ENCODE results near the gene POLR1A.
A peak's percentile ranks its signal among the peaks of the same experiment; 100 is the strongest.

Gene POLR1A
- 75.6 reads per million, percentile 77 among the genes with 10 or more reads in this experiment for total RNA-seq

DNA sequence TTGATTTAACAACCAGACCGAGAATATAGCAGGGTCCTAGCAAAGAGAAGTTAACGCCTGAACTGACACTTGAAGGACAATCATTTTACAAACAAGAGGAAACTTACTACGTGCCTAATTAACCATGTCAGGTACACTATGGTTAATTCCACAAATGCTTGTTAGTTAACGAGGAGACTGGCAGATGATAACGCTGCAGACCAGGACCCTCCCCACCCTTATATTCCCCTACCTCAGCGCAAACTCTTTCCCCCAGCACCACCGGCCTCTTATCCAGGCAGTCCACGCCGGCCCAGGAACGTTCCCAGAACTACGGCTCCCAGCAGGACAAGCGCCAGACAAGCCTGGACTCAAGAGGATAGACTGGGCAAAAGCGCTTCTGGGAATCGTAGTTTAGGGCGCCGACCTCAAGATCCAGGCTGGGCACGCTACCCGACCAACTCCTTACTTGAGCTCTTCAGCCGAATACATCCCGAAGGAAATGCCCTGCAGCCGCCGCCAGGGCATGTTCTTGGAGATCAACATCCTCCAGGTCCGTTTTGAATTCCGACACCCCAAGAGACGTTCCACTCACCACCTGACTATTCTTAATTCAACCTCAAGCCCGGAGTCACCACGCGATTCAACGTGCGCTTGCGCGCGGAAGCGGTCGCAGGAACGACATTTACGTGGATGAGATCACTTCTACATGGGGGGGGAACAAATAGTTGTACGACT lies at the start of gene POLR1A:
POLR1A (minus strand) TSS at position 635 of the 717 bp plus-strand sequence; CDS start at position 525, 110 bp downstream.
- peak; percentile 73 for DNase-seq

DNA sequence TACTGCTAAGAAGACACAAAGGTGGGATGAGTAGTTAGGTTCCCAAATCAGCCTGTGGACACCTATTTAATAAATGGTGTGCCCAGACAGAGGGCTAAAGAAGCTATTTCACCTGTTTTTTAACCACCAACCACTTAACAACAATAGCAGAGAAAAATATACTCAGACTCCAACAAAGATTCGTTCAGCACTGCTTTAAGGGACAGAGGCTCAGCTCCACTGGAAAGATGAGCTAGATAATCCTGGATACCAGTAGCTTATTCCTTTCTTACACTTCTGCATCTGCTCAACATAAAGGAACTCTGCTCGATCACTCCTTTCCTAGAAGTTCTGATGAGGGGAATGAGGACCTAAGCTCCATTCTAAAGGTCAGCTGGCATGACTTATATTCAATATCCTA lies 44.8 kb upstream of the POLR1A start:
- no peak for DNase-seq

DNA sequence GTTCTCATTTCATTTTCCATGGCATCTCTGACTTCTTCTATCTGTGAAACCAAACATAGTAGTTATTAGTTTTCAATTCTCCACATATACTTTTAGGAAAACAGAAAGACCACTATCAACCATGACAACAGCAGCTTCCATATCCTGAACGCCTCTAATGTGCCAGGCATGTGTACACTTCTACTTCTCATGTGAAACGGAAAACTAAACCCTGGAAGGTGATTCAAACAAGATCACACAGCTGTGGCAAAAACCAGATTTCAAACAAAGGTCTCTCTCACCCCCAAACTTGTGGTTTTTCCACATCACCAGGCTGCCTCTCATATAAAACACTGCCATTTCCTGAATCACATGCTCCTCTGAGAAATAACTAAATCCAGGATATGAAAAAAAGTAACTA lies 42.1 kb upstream of the POLR1A start:
- DNase-seq, result no peak

DNA sequence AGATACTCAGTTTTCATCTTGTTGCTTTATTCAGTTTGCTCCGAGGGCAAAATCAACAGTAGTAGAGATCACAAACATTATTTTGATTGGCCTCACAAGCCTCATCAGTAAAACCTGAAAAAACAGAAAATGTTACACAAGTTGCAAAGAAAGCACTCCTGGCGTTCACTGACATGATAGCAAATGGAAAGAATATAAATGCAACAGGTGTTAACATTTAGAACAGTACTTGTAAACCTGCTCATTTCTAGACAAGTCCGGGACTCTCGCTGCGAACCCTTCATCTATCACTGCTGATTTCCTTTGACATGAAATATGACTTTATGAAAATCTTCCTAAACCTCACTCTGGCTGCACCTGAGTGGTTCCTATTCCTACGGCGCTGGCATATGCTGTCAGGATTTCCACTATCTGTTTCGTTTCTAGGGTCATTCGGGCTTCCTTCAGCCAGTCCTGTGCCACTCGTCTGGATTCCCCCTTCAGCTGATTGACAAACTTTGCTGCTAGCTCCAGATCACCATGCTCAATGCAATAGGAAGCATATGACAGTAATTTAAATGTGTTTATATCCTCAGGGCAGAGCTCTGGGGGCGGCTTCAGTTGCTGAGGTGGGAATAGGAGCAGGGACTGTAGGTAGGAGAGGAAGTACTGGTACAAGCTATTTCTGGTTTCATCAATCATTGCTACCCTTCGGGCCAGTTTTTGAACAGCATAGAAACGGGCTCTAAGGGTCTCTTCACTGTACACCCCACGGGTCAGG lies 38.4 kb upstream of the POLR1A start:
- no peak for DNase-seq

DNA sequence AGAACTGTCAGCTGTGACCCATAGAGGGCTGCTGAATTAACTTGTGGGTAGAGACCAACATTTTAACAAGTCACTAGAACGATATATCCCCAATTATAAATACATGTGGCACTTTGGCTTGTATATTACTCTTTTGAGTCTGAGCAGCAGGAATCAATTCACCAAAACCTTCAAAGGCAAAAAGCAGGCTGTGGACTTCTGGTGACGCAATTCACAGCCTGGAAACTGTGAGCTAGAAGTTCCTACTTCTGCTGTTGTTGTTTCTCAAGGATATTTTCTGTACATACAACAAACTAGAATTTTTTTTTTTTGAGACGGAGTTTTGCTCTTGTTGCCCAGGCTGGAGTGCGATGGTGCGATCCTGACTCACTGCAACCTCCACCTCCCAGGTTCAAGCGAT lies 37.6 kb upstream of the POLR1A start:
- DNase-seq, result no peak

DNA sequence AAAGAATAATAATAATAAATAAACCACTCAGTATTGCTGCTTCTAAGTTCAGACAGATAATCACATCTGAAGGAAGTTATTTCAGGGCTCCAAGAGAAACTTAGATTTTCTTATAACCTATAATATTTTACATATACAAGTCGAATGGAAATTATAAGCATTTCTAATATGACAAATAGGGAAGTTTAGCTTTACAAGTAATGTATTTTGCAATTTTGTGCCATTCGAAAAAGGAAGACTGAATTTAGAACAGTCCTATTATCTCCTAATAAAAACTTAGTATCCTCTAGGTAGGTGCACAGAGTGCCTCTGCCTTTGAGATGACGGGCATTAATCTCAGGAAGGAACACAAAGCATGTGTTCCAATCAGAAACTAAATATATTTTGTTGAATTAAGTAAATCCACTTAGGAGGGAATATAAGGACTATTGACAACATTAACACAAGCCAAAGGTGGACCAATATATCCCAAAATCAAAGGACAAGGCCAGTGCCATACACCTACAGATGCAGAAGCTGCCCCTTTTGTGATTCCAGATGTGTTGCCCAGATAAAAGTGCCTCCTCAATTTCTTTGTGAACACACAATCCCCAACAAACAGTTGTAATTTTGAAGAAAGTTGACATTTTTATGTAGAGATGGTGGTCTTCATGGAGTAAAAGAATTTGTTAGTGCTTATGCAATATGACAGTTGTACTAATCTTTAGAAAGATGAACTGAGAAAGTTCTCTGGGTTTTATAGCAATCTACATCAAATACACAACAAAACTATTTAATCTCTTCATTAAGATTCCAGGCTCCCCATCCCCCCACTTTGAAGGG lies 37.0 kb upstream of the POLR1A start:
- DNase-seq, result no peak

DNA sequence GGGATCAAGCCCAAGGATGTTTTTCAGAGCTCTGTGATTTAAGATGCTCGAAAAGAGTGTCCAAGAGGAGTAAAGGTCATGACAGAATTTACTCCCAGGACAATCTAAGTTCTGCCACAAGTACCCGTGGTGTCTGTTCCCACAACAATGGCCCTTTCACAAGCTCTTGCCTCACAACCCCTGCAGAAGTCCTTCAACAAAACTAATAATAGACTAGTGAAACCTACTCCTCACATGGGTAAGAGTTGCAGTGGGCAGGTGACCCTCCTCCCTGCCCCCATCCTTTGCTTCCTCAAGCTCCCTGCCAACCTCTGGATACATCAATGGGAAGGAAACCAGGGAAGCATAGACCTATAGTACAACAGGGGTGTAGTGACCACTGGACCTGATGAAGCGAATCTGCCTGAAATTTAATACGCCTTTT lies 35.3 kb upstream of the POLR1A start:
- no peak for DNase-seq

DNA sequence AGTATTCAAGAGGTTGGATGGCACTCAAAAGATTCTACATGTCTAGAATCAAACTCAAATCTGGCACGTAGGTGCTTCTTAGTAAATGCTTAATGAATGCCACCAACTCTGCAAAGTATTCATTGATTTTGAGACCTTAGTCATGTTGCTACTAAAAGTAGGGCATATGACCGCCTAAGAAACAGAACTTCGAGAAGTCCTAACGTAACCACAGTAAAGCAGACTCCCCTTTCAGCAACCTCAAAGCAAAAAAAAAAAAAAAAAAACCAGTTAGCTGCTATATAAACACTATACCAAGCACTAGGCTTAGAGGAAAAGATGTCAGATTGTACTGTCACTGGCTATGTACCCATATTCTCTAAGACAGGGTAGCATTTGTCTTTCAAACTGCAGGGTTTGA lies 34.3 kb upstream of the POLR1A start:
- DNase-seq, result no peak

DNA sequence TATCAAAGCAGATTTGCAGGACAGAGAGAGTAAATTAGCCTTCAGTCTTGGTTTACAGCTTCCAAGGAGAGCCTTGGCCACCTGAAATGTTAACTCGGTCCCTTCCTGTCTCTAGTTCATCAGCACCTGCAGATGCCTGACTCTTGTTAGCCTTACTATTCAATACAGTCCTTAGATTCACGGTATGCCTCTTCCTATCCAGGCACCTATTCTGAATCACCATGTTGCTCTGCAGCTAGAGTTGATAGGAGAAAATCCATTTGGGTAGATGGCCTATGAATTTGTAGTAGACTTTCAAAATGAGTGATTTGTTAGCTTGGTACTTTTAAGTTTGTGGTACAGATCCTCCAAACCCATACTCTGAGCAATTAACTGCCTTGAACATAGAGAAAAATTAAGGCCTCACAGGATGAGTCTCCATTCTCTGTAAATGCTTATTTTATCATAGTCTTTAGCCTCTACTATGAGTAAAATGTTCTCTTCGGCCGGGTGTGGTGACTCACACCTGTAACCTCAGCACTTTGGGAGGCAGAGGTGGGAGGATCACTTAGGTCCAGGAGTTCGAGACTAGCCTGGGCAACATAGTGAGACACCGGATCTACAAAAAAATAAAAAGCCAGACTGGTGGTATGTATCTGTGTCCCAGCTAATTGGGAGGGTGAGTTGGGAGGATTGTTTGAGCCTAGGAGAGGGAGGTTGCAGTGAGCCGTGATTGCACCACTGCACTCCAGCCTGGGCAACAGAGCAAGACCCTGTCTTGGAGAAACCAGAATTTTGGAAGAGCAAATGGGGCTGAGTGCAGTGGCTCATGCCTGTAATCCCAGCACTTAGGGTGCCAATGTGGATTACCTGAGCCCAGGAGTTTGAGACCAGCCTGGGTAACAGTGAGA lies 33.3 kb upstream of the POLR1A start:
- no peak for DNase-seq

DNA sequence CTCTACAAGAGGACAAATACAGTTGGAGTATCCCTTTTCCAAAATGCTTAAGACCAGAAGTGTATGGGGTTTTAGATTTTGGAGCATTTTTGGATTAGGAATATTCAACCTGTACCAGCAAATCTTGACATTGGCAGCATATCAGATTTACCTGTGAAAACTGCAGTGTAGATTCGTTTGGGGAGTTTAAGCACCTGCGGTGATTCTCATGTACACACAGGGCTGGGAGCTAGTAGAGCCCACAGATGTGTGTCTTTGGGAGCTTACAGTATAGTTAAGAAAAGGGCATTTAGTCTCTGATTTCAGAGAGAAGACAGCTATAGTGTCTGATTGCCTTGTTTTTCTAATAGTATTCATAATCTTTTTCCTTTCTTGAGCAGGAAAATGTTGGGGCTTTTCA lies 30.5 kb upstream of the POLR1A start:
- no peak for DNase-seq

DNA sequence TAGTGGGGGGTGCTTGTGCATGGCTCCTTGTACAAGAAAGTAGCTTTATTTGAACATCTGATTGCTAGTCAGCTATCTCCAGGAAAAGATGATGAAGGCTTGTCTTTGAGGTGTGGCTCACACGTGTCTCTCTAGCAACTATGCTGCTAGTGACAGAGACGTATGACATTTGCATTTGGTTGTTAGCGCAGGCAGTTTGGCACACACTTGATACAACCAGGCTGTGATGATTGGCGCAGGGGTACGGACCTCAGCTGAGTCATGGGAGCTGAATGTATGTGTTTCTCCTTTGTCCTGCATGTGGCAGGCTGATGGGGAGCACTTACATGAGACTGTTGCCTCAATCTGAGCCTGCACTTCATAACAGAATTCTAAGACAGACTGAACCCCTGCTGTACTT lies 30.0 kb upstream of the POLR1A start:
- DNase-seq, result no peak

DNA sequence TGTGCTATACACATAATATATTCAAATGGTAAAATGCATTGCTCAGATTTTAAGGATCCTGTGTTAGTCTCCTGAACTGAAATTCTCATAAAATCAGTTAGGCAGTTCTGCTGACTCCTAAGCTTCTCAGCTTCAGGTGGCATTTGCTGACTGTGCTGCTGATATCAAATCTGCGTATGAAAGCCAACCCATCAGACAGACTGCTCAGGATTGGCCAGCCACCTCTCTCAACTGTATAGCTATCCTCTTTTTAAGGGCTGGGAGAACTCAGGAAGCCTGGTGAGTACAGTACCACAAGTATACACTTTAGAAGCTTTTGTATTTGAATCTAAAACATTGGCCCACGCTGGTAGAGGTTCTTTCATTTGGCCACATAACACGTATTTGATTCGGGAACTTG lies 29.0 kb upstream of the POLR1A start:
- DNase-seq, result no peak

DNA sequence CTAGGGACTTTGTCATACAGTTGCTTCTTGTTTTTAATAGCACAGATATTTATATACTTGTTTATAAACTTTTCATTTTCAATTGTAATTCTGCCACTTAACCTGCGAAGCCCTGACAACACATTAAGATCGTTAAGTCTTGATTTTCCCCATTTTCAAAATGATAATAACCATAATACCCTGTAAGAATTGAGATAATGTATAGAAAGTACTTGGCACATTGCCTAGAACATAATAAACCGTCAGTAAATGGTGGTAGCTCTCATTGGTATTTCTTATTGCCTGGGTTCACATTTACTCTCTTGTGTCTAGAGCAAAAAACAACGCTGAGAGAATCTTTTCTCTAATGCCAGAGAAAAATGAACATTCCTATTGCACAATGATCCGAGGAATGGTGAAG lies 19.0 kb upstream of the POLR1A start:
- DNase-seq, result no peak

DNA sequence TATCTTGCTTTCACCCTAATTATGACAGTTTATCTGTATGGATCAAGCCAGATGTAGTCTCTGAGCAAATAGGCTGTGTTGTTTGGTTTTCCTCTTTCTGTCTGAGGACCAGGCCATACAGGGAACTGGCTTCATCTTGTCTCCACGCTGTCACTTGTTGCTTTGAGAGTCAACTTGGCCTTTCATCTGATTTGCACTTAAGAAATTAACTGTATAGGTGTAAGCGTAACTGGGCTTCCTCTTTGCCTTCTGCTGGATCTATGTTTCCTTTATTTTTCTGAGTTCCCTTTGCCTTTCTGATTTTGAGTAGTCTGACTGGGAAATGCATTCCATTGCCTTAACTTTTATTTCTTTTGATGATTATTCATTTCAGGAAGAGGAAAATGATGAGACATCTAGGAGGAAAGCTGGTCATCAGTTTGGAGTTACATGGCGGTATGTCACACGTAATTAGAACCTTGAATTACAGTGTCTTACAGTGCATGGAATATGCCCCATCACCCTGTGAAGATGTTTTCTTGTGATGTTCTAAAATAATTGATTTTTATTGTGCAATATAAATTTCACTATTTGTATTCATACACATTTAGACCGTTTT lies 17.7 kb upstream of the POLR1A start:
- DNase-seq, result no peak

DNA sequence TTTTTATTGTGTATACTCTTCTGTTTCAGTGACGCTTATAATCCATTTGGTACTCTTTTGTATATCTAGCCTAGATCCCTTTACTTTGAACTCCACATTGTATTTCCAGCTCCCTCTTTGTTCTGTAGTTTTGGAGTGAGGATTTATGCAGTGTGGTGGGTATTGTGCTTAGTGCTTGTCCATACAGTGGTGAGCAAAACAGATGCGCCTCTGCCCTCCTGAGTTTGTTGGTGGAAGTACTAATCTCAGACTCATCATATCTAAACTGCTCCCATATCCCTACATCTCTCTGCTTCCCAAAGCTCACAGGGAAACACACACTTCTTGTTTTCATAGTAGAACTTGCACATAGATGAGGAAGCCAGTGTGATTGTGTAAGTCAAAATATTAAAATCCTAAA lies 12.4 kb upstream of the POLR1A start:
- no peak for DNase-seq

DNA sequence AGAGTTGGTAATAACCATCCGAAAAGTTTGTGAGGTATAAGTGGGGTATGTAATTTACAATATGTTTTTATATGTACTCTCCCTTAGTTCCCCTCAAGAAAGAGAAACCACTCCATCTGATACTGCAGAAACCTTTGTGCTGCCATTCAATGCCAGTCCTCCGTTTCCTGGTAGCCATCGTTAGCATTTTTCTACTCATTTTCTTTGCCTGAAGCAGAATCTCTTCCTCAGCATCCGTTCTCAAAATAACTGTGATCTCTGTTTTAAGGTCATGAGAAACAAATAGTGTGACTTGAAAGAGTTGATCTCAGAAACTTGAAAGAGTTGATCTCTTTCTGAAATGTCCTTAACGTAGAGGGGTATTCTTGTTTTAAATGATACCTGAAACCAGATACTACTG lies 1.3 kb upstream of the POLR1A start:
- no peak for DNase-seq

DNA sequence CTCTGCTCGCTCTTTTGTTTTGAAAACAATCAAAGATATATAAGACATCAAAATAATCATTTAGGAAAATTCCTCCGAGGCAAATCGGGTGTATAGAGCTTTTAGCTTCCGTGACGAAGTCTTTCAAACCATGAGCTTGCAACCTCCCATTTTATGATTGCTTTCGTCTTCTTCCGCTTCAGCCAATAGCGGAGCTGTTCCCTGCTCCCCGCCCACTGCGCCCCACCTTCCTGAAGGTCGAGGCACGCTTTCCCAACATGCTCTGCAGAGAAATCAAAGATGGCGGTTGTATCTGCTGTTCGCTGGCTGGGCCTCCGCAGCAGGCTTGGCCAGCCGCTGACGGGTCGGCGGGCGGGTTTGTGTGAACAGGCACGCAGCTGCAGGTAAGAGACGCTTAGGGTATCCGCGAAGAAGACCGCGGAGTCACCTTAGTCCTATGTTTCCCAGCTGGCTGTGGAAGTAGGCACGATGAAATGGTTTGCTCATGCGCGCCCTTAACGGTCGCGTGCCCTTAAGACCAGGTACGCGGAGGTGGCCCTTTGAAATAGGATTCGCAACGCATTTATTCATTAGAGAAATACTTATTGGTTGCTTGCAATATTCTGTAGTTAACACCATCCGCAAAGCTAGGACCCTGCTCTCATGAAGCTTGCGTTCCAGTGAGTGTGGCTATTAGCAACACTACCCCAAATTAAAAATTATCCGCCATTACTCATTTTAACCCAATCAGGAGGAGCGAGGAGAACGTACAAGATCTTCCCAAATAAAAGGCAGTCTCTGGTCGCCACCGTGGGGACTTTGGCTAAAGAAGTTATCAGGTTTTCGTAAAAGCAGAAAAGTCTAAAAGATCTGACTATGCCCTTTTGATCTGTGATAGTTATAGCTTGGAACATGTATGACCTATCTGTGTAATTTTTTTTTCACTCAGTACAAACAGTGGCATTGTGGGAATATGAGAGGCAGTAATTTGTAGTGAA lies 571 bp upstream of the POLR1A start, which contains the start of gene PTCD3:
PTCD3 (plus strand) TSS at position 267 of the 977 bp plus-strand sequence; CDS start at position 280, 13 bp downstream.
- peak; percentile 93 for DNase-seq

DNA sequence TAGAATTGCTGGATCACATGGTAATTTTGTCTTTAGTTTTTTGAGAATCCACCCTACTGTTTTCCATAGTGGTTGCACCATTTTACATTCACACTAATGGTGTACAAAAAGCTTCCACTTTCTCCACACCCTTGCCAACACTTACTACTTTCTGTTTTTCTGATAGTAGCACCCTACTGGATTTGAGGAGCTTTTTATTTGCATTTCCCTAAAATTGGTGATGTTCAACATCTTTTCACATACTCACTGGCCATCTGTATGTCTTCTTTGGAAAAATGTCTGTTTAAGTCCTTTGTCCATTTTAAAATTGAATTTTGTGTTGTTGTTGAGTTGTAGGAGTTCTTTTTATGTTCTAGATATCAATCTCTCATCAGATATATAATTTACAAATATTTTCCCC lies 3.5 kb downstream of the POLR1A start:
- DNase-seq, result no peak

DNA sequence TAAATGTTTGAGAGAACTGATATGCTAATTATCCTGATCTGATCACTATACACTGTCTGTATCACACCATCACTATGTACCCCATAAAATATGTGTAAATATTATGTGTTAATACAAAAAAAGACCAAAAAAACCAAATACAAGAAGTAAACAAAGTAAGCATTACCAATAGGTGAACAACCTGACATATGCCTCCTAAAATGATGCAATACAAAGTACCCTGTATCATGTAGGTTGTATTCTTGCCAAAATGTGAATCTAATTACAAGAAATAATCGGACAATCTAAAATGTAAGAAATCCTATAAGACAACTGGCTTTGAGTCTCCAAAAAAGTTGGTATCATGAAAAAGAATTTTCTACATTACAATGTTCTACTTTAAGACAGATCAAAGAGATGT lies 7.8 kb downstream of the POLR1A start:
- no peak for DNase-seq

DNA sequence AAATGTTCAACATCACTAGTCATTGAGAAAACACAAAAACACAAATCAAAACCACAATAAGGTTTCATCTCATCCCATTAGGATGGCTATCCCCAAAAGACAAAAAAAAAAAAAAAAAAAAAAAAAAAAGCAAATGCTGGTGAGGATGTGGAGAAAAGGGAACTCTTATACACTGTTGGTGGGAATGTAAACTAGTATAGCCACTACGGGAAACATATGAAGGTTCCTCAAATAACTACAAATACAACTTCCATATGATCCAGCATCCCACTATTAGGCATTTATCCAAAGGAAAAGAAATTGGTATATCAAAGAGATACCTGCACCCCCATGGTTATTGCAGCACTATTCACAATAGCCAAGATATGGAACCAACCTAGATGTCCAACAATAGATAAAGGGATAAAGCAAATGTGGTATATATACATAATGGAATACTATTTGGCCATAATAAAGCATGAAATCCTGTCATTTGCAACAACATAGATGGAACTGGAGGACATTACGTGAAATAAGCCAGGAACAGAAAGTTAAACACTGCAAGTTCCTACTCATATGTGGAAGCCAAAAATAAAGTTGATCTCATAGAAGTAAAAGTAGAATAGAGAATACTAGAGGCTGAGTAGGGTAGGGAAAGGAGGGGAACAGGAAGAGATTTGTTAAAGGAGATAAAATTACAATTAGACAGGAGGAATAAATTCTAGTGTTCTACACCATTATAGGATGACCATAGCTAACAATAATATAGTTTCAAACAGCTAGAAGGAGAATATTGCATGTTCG lies 8.4 kb downstream of the POLR1A start:
- DNase-seq, result no peak

All from effector CD4-positive, alpha-beta T cell (primary cell).